SK-N-SH (cell line): ENCODE measurements around the gene DVL1. TPM values are rescaled to one million over a fixed set of nuclear protein-coding genes. Genes with fewer than 3 reads are reported as not detected.

Source experiments
- CTCF ChIA-PET: fragments of 300-600, 350-600 bp; formaldehyde crosslinking; extraction: SDS; loops from one replicate; lab custom pipeline; 2021; lab: Yijun Ruan, JAX
- POLR2A ChIA-PET: fragments of 350-600 bp; sonication (Branson Sonifier 250); formaldehyde crosslinking; extraction: SDS; loops from one replicate; lab custom pipeline; 2020; ENCODE audit warnings: antibody characterized with exemption, inconsistent platforms; lab: Yijun Ruan, JAX
- DNase-seq: peaks from one replicate; pipeline ENCODE4 v3.0.0; 2012
- H2AFZ ChIP-seq: fragments of 200-600 bp; sonication (generic); 2 replicates; pipeline ENCODE4 v1.8.1; 2016; ENCODE audit warnings: antibody characterized with exemption, mild to moderate bottlenecking, low read depth
- H3F3A ChIP-seq: fragments of 200-600 bp; sonication (generic); replicated peaks from 2 replicates; pipeline ENCODE3; 2016; ENCODE audit warnings: antibody characterized with exemption, mild to moderate bottlenecking; ENCODE audit not compliant: insufficient read depth
- H3K27ac ChIP-seq, 2 experiments: fragments of 200-500 bp in 1 of 2; fragments of 200-600 bp in 1 of 2; sonication (Bioruptor generic) in 1 of 2; sonication (generic), shearing (Covaris generic) in 1 of 2; 2 replicates each; pipeline versions ENCODE4 v1.5.1 to v1.6.1; 2014 to 2016; ENCODE audit warnings: low read depth in 2 of 2, inconsistent platforms in 1 of 2, low read length in 1 of 2, mild to moderate bottlenecking in 1 of 2, mixed read lengths in 1 of 2
- H3K27me3 ChIP-seq: fragments of 200-600 bp; sonication (generic), shearing (Covaris generic); 2 replicates; pipeline ENCODE4 v1.6.1; 2016; ENCODE audit warnings: mixed run types; ENCODE audit not compliant: insufficient read depth
- H3K36me3 ChIP-seq, 2 experiments: fragments of 200-500 bp in 1 of 2; fragments of 200-600 bp in 1 of 2; sonication (Bioruptor generic) in 1 of 2; sonication (generic) in 1 of 2; replicated peaks in 1 of 2; 2 replicates each; pipeline versions ENCODE3 to v1.5.1; 2014 to 2016; ENCODE audit warnings: low read length in 1 of 2, mild to moderate bottlenecking in 1 of 2; ENCODE audit not compliant: insufficient read depth in 2 of 2, control insufficient read depth in 1 of 2
- H3K4me1 ChIP-seq, 2 experiments: fragments of 200-500 bp in 1 of 2; fragments of 200-600 bp in 1 of 2; sonication (Bioruptor generic) in 1 of 2; sonication (generic), shearing (Covaris generic) in 1 of 2; 2 replicates each; pipeline versions ENCODE4 v1.5.1 to v1.6.1; 2014 to 2016; ENCODE audit warnings: low read depth in 1 of 2, low read length in 1 of 2, mixed run types in 1 of 2; ENCODE audit not compliant: insufficient read depth in 2 of 2, control insufficient read depth in 1 of 2
- H3K4me2 ChIP-seq: fragments of 200-600 bp; sonication (generic), shearing (Covaris generic); 2 replicates; pipeline ENCODE4 v1.6.1; 2017; ENCODE audit warnings: mixed run types
- H3K4me3 ChIP-seq, 2 experiments: fragments of 200-500 bp in 1 of 2; fragments of 200-600 bp in 1 of 2; sonication (Bioruptor generic) in 1 of 2; sonication (generic), shearing (Covaris generic) in 1 of 2; 2 replicates each; pipeline versions ENCODE4 v1.5.1 to v1.8.1; 2014 to 2016; ENCODE audit warnings: low read depth in 2 of 2, inconsistent platforms in 1 of 2, low read length in 1 of 2, mild to moderate bottlenecking in 1 of 2, mixed read lengths in 1 of 2, moderate library complexity in 1 of 2
- H3K79me2 ChIP-seq: fragments of 200-600 bp; sonication (generic); 2 replicates; pipeline ENCODE4 v1.8.1; 2017; ENCODE audit warnings: mild to moderate bottlenecking; ENCODE audit not compliant: insufficient read depth
- H3K9ac ChIP-seq: fragments of 200-600 bp; sonication (generic); 2 replicates; pipeline ENCODE4 v1.6.1; 2017; ENCODE audit warnings: mixed run types
- H3K9me2 ChIP-seq: fragments of 200-600 bp; sonication (generic); 2 replicates; pipeline ENCODE4 v1.6.1; 2017; ENCODE audit warnings: mixed run types
- H3K9me3 ChIP-seq: fragments of 200-600 bp; sonication (generic); 2 replicates; pipeline ENCODE4 v1.6.1; 2017; ENCODE audit warnings: mixed run types, mild to moderate bottlenecking, moderate library complexity
- H4K20me1 ChIP-seq: fragments of 200-600 bp; sonication (generic); 2 replicates; pipeline ENCODE4 v1.6.1; 2017; ENCODE audit warnings: mild to moderate bottlenecking, mixed run types; ENCODE audit not compliant: insufficient read depth
- CHD2 ChIP-seq: fragments of 150-350 bp; IDR thresholded peaks from 2 replicates; pipeline ENCODE4 v1.6.1; 2018; ENCODE audit warnings: low read length; ENCODE audit not compliant: partially characterized antibody
- EP300 ChIP-seq, 2 experiments: IDR thresholded peaks; 2 replicates each; pipeline versions ENCODE4 v1.4.0 to v1.6.1; 2012; ENCODE audit warnings: borderline replicate concordance in 1 of 2, low read depth in 1 of 2, low read length in 1 of 2
- FOSL2 ChIP-seq: IDR thresholded peaks from 2 replicates; pipeline ENCODE4 v1.4.0; 2012; ENCODE audit warnings: low read depth, mild to moderate bottlenecking, moderate library complexity, borderline replicate concordance
- GABPA ChIP-seq: IDR thresholded peaks from 2 replicates; pipeline ENCODE4 v1.4.0; 2012; ENCODE audit warnings: low read depth, mild to moderate bottlenecking
- GATA2 ChIP-seq: sonication (generic); formaldehyde crosslinking; IDR thresholded peaks from 2 replicates; pipeline ENCODE4 v1.5.0; 2020; ENCODE audit warnings: mild to moderate bottlenecking, missing genetic modification reagents
- IRF3 ChIP-seq: fragments of 150-350 bp; IDR thresholded peaks from 2 replicates; pipeline ENCODE4 v1.6.1; 2016; ENCODE audit warnings: mild to moderate bottlenecking, low read depth, low read length
- MAX ChIP-seq: IDR thresholded peaks from 2 replicates; pipeline ENCODE4 v1.4.0; 2012; ENCODE audit warnings: low read depth
- NFIC ChIP-seq: IDR thresholded peaks from 2 replicates; pipeline ENCODE4 v1.4.0; 2012; ENCODE audit warnings: borderline replicate concordance
- PBX3 ChIP-seq: IDR thresholded peaks from 2 replicates; pipeline ENCODE4; 2012
- POLR2AphosphoS5 ChIP-seq: IDR thresholded peaks from 2 replicates; pipeline ENCODE4 v1.6.1; 2012; ENCODE audit warnings: low read depth, low read length
- RCOR1 ChIP-seq: fragments of 150-350 bp; IDR thresholded peaks from 2 replicates; pipeline ENCODE4 v1.6.1; 2017; ENCODE audit warnings: antibody characterized with exemption, low read length
- REST ChIP-seq: IDR thresholded peaks from 2 replicates; pipeline ENCODE4 v1.6.1; 2012; ENCODE audit warnings: mild to moderate bottlenecking, low read depth, low read length, moderate library complexity
- SIN3A ChIP-seq: IDR thresholded peaks from 2 replicates; pipeline ENCODE4 v1.6.1; 2012; ENCODE audit warnings: low read depth, mild to moderate bottlenecking, low read length, moderate library complexity, borderline replicate concordance
- SMC3 ChIP-seq: IDR thresholded peaks from 2 replicates; pipeline ENCODE4 v1.6.1; 2012; ENCODE audit warnings: low read depth, low read length, improper control_type of control experiment
- TAF1 ChIP-seq: IDR thresholded peaks from 2 replicates; pipeline ENCODE4 v1.6.1; 2012; ENCODE audit warnings: low read depth, mild to moderate bottlenecking, low read length, moderate library complexity, borderline replicate concordance
- TCF12 ChIP-seq: IDR thresholded peaks from 2 replicates; pipeline ENCODE4 v1.4.0; 2012
- TEAD4 ChIP-seq: IDR thresholded peaks from 2 replicates; pipeline ENCODE4 v1.4.0; 2012; ENCODE audit warnings: mild to moderate bottlenecking, borderline replicate concordance; ENCODE audit not compliant: insufficient read depth
- USF1 ChIP-seq: IDR thresholded peaks from 2 replicates; pipeline ENCODE4 v1.4.0; 2012; ENCODE audit warnings: low read depth, borderline replicate concordance
- YY1 ChIP-seq: IDR thresholded peaks from 2 replicates; pipeline ENCODE4 v1.4.0; 2012; ENCODE audit warnings: low read depth, mild to moderate bottlenecking
- ZBTB33 ChIP-seq: IDR thresholded peaks from 2 replicates; pipeline ENCODE4 v1.4.0; 2012; ENCODE audit warnings: low read depth, borderline replicate concordance
- WGBS: methylation state at CpG from one replicate; pipeline ENCODE4 v1.1.6; 2017; ENCODE audit warnings: low lambda C conversion rate; 5-methylcytosine and 5-hydroxymethylcytosine counted together
- polyA plus RNA-seq, 3 experiments: library from polyadenylated mRNA; depleted of rRNA; stranded (reverse); fragments of >200 nt; gene quantifications; 2 replicates each; pipeline ENCODE4 v1.2.3, GENCODE V29; 2012

Gene DVL1
- polyA plus RNA-seq, 1 of the 3 experiments (the other 2 are of a cell fraction): 32.0 TPM

- H3K9me3 ChIP-seq: no peaks in the 10 kb centered on the region
- POLR2A ChIA-PET: interaction anchor here (1.6 kb wide), 1 partner anchor 15 kb away, joined by 6 read pairs; the partner anchor contains the start of gene AURKAIP1
- TF ChIP-seq YY1: no peak
- TF ChIP-seq GATA2 (CRISPR knock-in tag): no peak
- TF ChIP-seq TAF1: peak; percentile 17; the same call in 1 of the 2 replicates
- TF ChIP-seq USF1: peak; percentile 68; the same call in 1 of the 2 replicates
- TF ChIP-seq GABPA: no peak
- TF ChIP-seq POLR2AphosphoS5: peak; percentile 62
- TF ChIP-seq NFIC: peak; percentile 90
- TF ChIP-seq MAX: peak; percentile 53; the same call in 1 of the 2 replicates
- peak; percentile 85 for TF ChIP-seq TEAD4
- TF ChIP-seq PBX3: peak; percentile 52
- TF ChIP-seq SIN3A: peak; percentile 44; the same call in 1 of the 2 replicates
- no peak for TF ChIP-seq IRF3
- no peak for TF ChIP-seq SMC3
- peak; percentile 68 for TF ChIP-seq TCF12
- peak; percentile 22; the same call in 1 of the 2 replicates for TF ChIP-seq REST
- TF ChIP-seq EP300 (IDR thresholded peaks at IDR 0.05; ENCODE audit: borderline replicate concordance in 1 of 2, low read depth in 1 of 2, low read length in 1 of 2): peak in 1 of 2 experiments; percentile 63; a peak in 1 of 4 replicates
- no peak for TF ChIP-seq ZBTB33
- peak; percentile 90; the same call in 1 of the 2 replicates for TF ChIP-seq FOSL2
- TF ChIP-seq RCOR1: no peak
- TF ChIP-seq CHD2: no peak
- TF ChIP-seq, all 33 proteins: peak for 12
- peak; percentile 78 for DNase-seq
- Histone ChIP-seq H3K9me2 (no peaks in the 10 kb centered on the region), H3K27ac (peak overlapping the region; percentile 88 to 98), H3K36me3 (no peaks in the 10 kb centered on the region), H3K4me2 (peak overlapping the region; percentile 70; the same call in 1 of the 2 replicates), H4K20me1 (no peaks in the 10 kb centered on the region), H3K9ac (no peak overlapping the region; the same call in 1 of the 2 replicates), H3K79me2 (no peaks in the 10 kb centered on the region), H3F3A (peaks cover 8% of the 10 kb centered on the region), H3K4me1 (peaks cover 20 to 39% of the 10 kb centered on the region in 2 experiments; a peak in 3 of 4 replicates), H3K27me3 (no peaks in the 10 kb centered on the region), H3K4me3 (no peak overlapping the region), H2AFZ (no peak overlapping the region; the same call in 1 of the 2 replicates)
- WGBS: 55% methylated on average over 16 of the region's 20 CpGs
- CTCF ChIA-PET: interaction anchor here (0.6 to 3.6 kb wide), 2 partner anchors 9 to 10 kb away, joined by 3 to 37 read pairs; no protein-coding TSS in a partner anchor
These were observed 11.4 kb upstream of the DVL1 start for GRCh38 chr1:1360506-1361169.
